Measurements from ENCODE around the gene TTPAL. TPM values are rescaled to one million over a fixed set of nuclear protein-coding genes. Genes with fewer than 3 reads are reported as not detected.

Gene TTPAL, protein sequence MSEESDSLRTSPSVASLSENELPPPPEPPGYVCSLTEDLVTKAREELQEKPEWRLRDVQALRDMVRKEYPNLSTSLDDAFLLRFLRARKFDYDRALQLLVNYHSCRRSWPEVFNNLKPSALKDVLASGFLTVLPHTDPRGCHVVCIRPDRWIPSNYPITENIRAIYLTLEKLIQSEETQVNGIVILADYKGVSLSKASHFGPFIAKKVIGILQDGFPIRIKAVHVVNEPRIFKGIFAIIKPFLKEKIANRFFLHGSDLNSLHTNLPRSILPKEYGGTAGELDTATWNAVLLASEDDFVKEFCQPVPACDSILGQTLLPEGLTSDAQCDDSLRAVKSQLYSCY
- total RNA-seq: 3.7 and 4.9 TPM in 2 replicates

DNA sequence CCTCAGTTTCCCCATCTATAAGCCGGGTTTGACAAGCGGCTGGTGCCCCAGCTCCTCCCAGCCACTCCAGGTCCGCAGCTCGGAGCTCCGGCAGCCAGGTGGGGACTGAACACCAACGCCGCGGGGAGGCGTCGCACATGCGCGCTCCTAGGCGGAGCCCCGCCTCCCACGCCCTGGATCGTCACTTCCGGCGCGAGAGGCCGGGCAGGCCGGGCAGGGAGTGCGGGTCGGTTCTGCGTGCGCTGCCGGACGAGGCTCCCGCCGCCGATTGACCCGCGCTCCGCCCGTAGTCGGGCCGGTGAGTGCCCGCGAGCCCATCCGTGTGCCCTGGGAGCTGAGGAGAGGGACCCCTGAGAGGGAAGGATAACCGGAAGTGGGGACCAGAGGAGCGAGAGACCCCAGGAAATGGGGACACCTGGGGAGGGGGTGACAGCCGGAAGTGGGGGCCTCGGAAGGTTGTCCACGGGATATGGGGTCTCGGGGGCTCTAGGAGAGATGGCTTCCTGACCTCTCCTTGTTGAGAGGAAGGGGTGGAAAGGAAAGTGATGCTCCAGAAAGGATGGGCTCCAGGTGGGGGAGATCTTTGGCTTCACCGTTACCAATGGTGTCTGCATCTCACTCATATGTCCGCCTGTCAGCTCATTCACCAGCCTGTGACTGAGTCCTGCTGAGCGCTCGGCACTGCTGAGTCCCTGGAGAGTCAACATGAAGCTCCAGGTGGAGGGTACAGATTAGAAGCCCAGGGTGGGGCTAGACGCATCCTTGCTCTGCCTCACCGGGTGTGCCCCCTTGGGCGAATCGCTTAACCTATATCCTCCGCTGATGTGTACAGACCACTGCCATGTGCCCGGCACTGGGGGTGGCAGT is at the start of gene TTPAL:
Gene TTPAL, plus strand, starts transcription at position 181 of the 867 bp plus-strand sequence. CDS start 4,126 bp downstream, outside the sequence.

DNA sequence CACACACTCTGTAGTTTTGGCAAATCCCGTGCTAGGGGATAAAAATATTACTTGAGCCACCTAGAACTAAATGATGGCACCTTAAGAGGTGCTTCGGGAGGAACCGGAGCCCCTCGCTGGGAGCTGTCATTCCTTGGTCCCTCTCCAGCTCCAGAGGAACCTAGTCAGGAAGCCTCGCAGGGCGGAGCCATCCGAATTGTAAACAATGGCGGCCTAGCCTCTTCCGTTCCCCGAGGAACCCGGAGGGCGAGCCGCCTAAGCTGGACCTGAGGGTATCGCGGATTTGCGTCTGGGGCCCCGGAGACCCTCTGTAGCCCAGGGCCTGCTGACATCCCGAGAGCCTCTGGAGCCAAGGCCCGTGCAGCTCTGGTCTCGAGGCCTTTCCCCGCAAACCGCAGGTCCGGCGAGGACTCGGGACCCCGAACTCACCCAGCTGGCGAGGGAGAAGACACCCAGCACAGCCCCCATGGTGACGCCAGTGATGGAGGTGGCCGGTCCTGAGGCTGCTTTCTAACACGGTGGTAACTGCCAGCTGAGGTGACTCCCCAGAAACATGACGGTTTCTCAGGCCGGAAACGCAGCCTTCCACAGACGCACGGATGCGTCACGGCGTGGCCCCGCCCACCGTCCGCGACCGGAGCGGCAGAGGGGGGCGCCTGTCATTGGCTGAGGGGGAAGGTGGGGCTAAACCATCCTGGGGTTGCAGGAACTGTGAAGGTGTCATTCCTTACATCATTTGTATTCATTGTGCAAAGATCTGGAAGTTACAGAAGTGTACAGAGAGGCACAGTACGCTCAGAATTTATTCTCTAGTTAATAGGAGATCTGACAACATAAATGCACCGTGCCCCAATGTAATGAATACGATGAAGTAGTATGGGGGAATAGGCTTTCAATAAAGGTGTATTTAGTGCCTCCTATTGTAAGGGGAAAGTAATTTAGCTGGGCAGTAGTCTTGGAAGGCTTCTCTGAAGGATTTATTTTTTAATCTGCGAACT is 46.1 kb downstream of the TTPAL start, which contains the start of gene SERINC3:
Gene SERINC3, minus strand, starts transcription at position 587 of the 998 bp plus-strand sequence. Its CDS starts 119 bp downstream, at position 468.

Other genes with a start within 250 kb of the TTPAL start
- not detected in 2 replicates for gene GDAP1L1, start 228.6 kb upstream of the TTPAL start, total RNA-seq
- gene FITM2, start 164.7 kb upstream of the TTPAL start, total RNA-seq: 5.3 and 7.1 TPM in 2 replicates
- not detected in 2 replicates for gene R3HDML, start 138.8 kb upstream of the TTPAL start, total RNA-seq
- not detected in 2 replicates for gene HNF4A, start 120.2 kb upstream of the TTPAL start, total RNA-seq
- gene SERINC3, start 46.2 kb downstream of the TTPAL start, total RNA-seq: 74.5 and 92.5 TPM in 2 replicates
- 91.2 and 240 TPM in 2 replicates for gene PKIG, start 106.7 kb downstream of the TTPAL start, total RNA-seq
- 27.7 and 28.2 TPM in 2 replicates for gene ADA, start 175.8 kb downstream of the TTPAL start, total RNA-seq
- gene CCN5, start 239.5 kb downstream of the TTPAL start, total RNA-seq: 0.09 and 0.66 TPM in 2 replicates

All from endothelial cell of coronary artery (primary cell).